ENCODE data around the gene ZNF782. TPM values are rescaled to one million over a fixed set of nuclear protein-coding genes. Genes with fewer than 3 reads are reported as not detected.
"Not testable (repeated sequence)": the region's sequence is repeated elsewhere in the genome, so short reads cannot be mapped to it uniquely, and the experiment has no call there.

The ZNF782 gene
- 2.6 and 4.2 TPM in 2 replicates for total RNA-seq

DNA sequence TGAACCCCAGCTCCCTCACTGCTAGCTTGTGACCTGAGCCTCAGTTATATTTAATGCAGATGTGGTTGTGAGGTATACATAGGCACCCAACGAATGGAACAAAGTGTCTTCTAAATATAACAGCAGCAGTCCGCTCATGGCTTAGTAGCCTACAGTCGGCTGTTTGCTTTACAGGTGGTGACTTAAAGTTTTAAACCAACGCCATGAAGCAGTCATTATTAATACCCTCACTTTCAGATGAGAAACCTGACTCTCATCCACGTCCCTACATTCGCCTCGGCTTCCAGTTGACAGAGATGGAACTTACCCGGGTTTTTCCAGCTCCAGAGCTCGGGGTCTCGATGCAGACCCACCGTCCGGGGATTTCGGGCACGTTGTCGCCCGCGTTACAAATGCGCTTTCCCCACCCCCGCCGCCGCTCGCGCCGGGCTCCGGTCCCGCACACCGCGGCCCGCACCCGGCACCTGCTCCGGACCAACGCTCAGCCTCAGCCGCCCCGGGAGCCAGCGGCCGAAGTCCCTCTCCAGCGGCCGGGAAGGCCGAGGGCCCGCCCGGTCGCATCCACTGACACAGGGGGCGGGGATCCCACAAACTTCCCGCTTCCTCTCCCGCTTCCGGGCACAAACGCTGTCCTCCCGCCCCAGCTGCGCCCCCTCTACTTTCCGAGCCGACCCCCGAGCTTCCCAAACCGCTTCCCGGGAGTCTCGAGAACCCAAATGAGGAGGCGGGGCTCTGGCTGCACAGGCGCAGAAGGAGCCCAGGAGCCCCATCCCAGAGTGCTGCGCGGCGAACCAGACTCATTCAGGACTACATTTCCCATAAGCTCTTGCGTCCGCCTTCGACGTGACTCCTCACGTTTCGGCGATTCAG lies at the start of gene ZNF782:
Gene ZNF782 (minus strand): TSS at position 734 of the 870 bp plus-strand sequence. CDS start 2,553 bp downstream, outside the sequence.
- peak; percentile 63 for DNase-seq (ENCODE audit: extremely low read depth, low read depth, low spot score)

GRCh38 chr9:96900010-96900409 lies 45.7 kb upstream of the ZNF782 start:
- DNase-seq (ENCODE audit: extremely low read depth, low read depth, low spot score): not testable (repeated sequence)

- no peak for DNase-seq (ENCODE audit: extremely low read depth, low read depth, low spot score)
Observed at GRCh38 chr9:96892131-96892530, 37.8 kb upstream of the ZNF782 start.

- no peak for DNase-seq (ENCODE audit: extremely low read depth, low read depth, low spot score)
Observed at GRCh38 chr9:96888591-96888990, 34.3 kb upstream of the ZNF782 start.

GRCh38 chr9:96885424-96885823 lies 31.1 kb upstream of the ZNF782 start:
- DNase-seq (ENCODE audit: extremely low read depth, low read depth, low spot score): no peak

GRCh38 chr9:96884443-96884842 lies 30.1 kb upstream of the ZNF782 start:
- DNase-seq (ENCODE audit: extremely low read depth, low read depth, low spot score): peak; percentile 22

- DNase-seq (ENCODE audit: extremely low read depth, low read depth, low spot score): no peak
Observed at GRCh38 chr9:96883922-96884321, 29.6 kb upstream of the ZNF782 start.

DNA sequence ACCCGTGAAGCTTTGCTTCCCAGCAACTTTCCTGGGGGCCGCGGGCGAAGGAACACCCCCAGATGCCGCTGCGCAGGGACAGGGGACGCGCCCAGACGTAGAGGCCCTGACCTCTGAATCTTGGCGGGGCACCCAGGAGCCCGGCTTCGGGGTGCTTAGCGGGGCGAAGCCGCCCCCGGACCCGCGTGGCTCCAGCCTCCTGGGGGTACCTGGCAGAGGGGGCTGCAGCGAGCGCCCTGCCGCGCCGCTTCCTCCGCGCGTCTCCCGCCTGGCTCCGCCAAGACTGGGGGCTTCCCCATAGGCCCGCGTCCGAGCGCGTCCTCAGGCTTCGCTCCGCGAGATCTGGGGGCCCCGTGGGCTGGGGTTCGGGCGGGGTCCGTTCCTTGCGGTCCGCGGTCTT lies 23.0 kb upstream of the ZNF782 start:
- no peak for DNase-seq (ENCODE audit: extremely low read depth, low read depth, low spot score)

- peak; percentile 63 for DNase-seq (ENCODE audit: extremely low read depth, low read depth, low spot score)
Observed at GRCh38 chr9:96875461-96876142, 21.3 kb upstream of the ZNF782 start.

DNA sequence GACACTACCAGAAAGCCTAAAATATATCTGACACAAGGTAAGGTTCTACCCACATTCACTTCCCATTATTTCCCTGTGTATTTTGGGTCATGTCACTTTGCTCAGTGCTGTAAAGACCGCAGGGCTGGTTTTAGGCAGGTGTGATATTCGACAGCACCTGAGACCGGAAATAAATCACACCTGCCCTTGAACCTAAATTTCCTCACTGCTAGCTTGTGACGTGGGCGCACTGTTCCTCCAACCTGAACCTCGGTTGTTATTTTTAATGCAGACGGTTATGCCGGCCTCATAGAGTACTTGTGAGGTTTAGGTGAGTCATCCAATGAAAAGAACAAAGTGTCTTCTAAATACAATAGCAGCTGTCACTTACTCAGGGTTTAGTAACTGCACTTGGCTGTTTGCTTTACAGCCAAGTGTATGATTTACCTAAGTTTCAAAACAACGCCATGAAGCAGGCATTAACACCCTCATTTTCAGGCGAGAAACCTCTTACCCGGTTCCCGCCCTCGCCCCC lies 20.7 kb upstream of the ZNF782 start:
- peak; percentile 65 for DNase-seq (ENCODE audit: extremely low read depth, low read depth, low spot score)

- no peak for DNase-seq (ENCODE audit: extremely low read depth, low read depth, low spot score)
Observed at GRCh38 chr9:96874201-96874785, 20.0 kb upstream of the ZNF782 start.

DNA sequence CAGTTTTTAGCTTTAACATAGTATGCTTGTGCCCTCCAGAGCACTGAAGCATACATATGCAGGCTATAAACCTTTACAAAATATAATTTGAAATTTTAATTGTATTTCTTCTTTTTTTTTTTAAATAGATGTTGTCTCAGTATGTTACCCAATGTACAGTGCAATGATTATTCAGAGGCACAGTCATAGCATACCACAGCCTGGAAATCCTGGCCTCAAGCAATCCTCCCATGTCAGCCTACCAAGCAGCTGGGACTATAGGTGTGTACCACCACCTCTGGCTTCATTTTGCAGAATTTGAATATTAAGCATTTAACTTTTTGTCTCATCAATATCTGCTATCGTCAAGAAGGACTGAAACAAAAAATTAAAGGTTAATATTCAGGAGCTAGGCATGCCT lies 16.9 kb upstream of the ZNF782 start:
- DNase-seq (ENCODE audit: extremely low read depth, low read depth, low spot score): no peak

- no peak for DNase-seq (ENCODE audit: extremely low read depth, low read depth, low spot score)
Observed at GRCh38 chr9:96868709-96869108, 14.4 kb upstream of the ZNF782 start.

DNA sequence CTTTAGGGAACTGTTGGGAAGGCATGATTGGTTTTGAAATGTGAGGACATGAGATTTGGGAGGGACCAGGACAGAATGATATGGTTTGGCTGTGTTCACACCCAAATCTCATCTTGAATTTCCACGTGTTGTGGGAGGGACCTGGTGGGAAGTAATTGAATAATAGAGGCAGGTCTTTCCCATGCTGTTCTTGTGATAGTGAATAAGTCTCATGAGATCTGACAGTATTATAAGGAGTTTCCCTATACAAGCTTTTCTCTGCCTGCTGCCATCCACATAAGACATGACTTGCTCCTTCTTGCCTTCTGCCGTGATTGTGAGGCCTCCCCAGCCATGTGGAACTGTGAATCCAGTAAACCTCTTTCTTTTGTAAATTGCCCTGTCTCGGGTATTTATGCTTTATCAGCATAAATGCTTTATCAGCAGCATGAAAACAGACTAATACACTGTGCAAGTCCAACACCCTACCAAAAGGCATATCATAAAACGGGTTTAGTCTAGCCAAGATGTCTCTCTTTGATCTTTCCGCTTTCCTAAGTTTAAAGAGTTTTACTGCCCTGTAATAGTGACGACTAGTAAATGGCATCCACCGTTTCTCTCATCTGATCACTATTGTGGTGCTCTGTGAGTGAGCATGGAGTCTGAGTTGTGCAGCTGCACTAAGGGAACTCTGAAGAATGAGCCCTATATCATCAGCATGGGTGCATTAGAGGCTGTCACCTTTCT lies 12.9 kb upstream of the ZNF782 start:
- DNase-seq (ENCODE audit: extremely low read depth, low read depth, low spot score): no peak

DNA sequence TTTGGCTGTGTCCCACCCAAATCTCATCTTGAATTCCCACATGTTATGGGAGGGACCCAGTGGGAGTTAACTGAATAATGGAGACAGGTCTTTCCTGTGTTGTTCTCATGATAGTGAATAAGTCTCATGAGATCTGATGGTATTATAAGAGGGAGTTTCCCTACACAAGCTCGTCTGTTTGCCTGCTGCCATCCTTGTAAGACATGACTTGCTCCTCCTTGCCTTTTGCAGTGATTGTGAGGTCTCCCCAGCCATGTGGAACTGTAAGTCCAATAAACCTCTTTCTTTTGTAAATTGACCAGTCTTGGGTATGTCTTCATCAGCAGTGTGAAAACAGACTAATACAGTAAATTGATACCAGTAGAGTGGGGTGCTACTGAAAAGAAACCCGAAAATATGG lies 10.9 kb upstream of the ZNF782 start:
- DNase-seq (ENCODE audit: extremely low read depth, low read depth, low spot score): not testable (repeated sequence)

DNA sequence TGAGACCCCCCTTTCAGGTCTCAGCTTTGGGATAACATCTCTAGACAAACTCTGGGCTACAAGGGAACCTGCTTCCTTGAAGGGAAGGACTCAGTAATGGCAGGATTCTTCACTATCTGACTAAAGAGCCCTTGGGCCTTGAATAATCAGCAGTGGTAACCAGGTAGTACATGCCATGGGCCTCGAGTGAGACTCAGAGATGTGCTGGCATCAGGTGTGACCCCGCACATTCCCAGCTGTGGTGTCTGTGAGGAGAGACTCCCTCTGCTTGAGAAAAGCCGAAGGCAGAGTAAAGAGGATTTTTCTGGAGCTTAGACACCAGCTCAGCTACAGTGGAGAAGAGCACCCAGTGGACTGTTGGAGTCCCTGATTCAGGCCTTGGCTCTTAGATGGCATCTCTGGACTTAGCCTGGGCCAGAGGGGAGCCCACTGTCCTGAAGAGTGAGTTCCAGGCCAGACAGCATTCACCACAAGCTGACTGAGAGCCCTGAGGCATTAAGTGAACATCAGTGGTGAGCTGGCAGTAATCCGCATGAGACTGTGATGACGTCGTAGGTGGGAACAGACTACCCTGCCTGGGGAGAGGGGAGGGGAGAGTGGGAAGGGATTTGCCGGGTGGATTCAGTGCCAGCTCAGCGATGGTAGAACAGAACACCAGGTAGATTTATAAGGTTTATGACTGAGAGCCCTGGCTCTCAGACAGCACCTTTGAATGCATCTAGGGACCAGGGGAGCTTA lies 5.3 kb upstream of the ZNF782 start:
- no peak for DNase-seq (ENCODE audit: extremely low read depth, low read depth, low spot score)

DNA sequence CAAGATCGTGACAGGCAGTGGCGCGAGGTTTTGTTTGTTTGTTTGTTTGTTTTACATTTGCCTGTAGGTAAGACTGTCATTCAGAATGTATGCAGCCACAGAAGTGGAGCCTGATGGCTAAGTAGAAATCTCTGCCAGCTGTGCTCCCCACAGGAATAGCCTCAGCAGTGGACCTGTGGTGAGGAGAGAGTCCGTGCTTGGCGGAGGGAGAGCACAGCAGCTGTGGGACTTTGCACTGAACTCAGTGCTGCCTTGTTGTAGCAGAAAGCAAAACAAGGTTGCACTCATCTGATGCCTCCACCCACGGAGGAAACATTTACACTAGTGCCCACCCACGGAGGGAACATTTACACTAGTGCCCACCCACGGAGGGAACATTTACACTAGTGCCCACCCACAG lies 4.4 kb upstream of the ZNF782 start:
- no peak for DNase-seq (ENCODE audit: extremely low read depth, low read depth, low spot score)

- no peak for DNase-seq (ENCODE audit: extremely low read depth, low read depth, low spot score)
Observed at GRCh38 chr9:96858018-96858573, 3.8 kb upstream of the ZNF782 start.

DNA sequence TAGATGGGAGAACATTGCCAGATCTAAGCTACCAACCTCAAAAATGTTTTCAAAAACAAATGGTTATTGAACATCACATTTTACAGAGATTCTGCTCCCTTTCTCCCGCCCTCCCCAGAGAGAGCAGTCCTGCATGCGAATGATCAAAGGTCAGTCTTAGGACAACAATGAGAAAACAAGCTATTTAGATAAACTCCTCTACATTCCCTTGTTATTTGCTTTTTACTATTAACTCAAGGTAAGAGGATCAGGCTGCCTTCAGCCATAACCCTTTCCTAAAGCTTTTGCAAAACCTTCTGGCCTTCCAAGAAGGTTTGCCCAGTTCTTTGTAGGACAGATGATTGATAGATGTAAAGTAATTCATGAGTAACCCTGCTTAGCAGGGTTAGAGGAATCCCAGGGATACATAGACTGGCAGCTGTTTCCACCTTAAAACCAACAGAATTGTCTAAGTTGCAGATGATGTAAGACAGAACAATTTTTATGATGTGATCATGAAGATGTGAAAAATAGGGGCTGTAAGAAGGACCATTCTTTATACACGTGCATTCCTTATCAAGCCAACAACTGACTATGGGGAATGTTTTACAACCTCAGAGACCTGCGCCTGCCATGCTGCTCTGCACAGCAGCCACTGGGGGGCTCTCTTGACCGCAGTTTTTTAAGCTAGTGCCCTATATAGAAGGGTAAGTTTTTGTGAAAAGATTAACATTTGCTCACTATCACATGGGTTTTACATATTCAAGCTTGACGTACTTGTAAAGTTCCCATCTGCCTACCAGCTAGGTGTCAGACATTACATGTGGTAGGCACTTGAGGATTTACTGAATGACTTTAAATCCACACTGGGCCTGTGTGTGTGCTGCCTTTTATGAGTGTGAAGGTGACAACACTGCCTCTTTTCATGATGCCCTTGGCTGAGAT lies 2.3 kb upstream of the ZNF782 start:
- peak; percentile 50 for DNase-seq (ENCODE audit: extremely low read depth, low read depth, low spot score)
